ENCODE results near the gene SRGAP1.

The SRGAP1 gene

DNA sequence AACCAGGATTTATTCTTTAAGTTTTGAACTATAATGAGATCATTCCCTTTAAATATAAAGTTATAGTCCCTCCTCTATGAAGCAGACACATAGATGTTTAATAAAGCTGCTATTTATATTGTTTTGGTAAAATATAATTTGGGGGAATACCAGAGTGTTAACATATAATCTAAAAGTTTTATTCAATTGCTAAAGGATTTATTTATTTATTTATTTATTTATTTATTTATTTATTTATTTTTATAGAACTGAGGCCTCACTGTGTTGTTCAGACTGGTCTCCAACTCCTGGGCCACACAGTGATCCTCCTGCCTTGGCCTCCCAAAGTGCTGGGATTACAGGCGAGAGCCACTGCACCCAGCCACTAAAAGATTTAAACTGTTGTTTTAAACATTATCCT is 278.9 kb downstream of the SRGAP1 start (continued):
- TF ChIP-seq IKZF3 (tag by site-specific recombination; IDR thresholded peaks at IDR 0.05) = no peak
- no peak for TF ChIP-seq ZNF157 (tag by site-specific recombination; IDR thresholded peaks at IDR 0.05)
- TF ChIP-seq ZNF830 (tag by site-specific recombination; IDR thresholded peaks at IDR 0.05; ENCODE audit: low read depth) = no peak
- TF ChIP-seq, protein P1, sequence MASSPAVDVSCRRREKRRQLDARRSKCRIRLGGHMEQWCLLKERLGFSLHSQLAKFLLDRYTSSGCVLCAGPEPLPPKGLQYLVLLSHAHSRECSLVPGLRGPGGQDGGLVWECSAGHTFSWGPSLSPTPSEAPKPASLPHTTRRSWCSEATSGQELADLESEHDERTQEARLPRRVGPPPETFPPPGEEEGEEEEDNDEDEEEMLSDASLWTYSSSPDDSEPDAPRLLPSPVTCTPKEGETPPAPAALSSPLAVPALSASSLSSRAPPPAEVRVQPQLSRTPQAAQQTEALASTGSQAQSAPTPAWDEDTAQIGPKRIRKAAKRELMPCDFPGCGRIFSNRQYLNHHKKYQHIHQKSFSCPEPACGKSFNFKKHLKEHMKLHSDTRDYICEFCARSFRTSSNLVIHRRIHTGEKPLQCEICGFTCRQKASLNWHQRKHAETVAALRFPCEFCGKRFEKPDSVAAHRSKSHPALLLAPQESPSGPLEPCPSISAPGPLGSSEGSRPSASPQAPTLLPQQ (tag by site-specific recombination; IDR thresholded peaks at IDR 0.05) = no peak
- TF ChIP-seq ZNF155 (tag by site-specific recombination; IDR thresholded peaks at IDR 0.05) = no peak
- TF ChIP-seq INSM2 (tag by site-specific recombination; IDR thresholded peaks at IDR 0.05) = no peak
- TF ChIP-seq ZNF121 (tag by site-specific recombination; IDR thresholded peaks at IDR 0.05) = no peak
- TF ChIP-seq ZNF24 (tag by site-specific recombination; IDR thresholded peaks at IDR 0.05) = no peak
- no peak for TF ChIP-seq REPIN1 (tag by site-specific recombination; IDR thresholded peaks at IDR 0.05; ENCODE audit: low read depth)
- TF ChIP-seq, protein P2, sequence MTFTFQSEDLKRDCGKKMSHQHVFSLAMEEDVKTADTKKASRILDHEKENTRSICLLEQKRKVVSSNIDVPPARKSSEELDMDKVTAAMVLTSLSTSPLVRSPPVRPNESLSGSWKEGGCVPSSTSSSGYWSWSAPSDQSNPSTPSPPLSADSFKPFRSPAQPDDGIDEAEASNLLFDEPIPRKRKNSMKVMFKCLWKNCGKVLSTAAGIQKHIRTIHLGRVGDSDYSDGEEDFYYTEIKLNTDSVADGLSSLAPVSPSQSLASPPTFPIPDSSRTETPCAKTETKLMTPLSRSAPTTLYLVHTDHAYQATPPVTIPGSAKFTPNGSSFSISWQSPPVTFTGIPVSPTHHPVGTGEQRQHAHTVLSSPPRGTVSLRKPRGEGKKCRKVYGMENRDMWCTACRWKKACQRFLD (tag by site-specific recombination; IDR thresholded peaks at IDR 0.05) = no peak
- TF ChIP-seq GLIS2 (tag by site-specific recombination; IDR thresholded peaks at IDR 0.05) = no peak
- no peak for TF ChIP-seq ZNF223 (tag by site-specific recombination; IDR thresholded peaks at IDR 0.05)
- TF ChIP-seq PRDM1 (tag by site-specific recombination; IDR thresholded peaks at IDR 0.05) = no peak
- TF ChIP-seq ZNF571 (tag by site-specific recombination; IDR thresholded peaks at IDR 0.05) = no peak
- no peak for TF ChIP-seq GLI2 (tag by site-specific recombination; IDR thresholded peaks at IDR 0.05; ENCODE audit: borderline replicate concordance, low read depth)
- peak; percentile 71; the same call in 1 of the 2 replicates for TF ChIP-seq ZNF202 (tag by site-specific recombination; IDR thresholded peaks at IDR 0.05; ENCODE audit: borderline replicate concordance)
- TF ChIP-seq ZNF513 (tag by site-specific recombination; IDR thresholded peaks at IDR 0.05) = no peak
- no peak for TF ChIP-seq ZNF114 (tag by site-specific recombination; IDR thresholded peaks at IDR 0.05)
- TF ChIP-seq ZNF350 (tag by site-specific recombination; IDR thresholded peaks at IDR 0.05) = no peak
- peak; percentile 64 for TF ChIP-seq ZNF529 (tag by site-specific recombination; IDR thresholded peaks at IDR 0.05; ENCODE audit: insufficient replicate concordance)
- TF ChIP-seq ZFP41 (tag by site-specific recombination; IDR thresholded peaks at IDR 0.05; ENCODE audit: borderline replicate concordance) = no peak
- TF ChIP-seq BCL11B (tag by site-specific recombination; IDR thresholded peaks at IDR 0.05; ENCODE audit: low read depth) = no peak
- TF ChIP-seq OSR2 (tag by site-specific recombination; IDR thresholded peaks at IDR 0.05) = no peak
- TF ChIP-seq KLF7 (tag by site-specific recombination; IDR thresholded peaks at IDR 0.05; ENCODE audit: borderline replicate concordance) = no peak
- TF ChIP-seq TSHZ1 (tag by site-specific recombination; IDR thresholded peaks at IDR 0.05; ENCODE audit: borderline replicate concordance) = no peak
- no peak for TF ChIP-seq ZNF610 (tag by site-specific recombination; IDR thresholded peaks at IDR 0.05; ENCODE audit: borderline replicate concordance)
- TF ChIP-seq ZNF629 (tag by site-specific recombination; IDR thresholded peaks at IDR 0.05) = 0 out of 2 replicates have a peak, but pooled peaks have one; percentile 29
- no peak for TF ChIP-seq ZNF768 (tag by site-specific recombination; IDR thresholded peaks at IDR 0.05)
- TF ChIP-seq, protein P3, sequence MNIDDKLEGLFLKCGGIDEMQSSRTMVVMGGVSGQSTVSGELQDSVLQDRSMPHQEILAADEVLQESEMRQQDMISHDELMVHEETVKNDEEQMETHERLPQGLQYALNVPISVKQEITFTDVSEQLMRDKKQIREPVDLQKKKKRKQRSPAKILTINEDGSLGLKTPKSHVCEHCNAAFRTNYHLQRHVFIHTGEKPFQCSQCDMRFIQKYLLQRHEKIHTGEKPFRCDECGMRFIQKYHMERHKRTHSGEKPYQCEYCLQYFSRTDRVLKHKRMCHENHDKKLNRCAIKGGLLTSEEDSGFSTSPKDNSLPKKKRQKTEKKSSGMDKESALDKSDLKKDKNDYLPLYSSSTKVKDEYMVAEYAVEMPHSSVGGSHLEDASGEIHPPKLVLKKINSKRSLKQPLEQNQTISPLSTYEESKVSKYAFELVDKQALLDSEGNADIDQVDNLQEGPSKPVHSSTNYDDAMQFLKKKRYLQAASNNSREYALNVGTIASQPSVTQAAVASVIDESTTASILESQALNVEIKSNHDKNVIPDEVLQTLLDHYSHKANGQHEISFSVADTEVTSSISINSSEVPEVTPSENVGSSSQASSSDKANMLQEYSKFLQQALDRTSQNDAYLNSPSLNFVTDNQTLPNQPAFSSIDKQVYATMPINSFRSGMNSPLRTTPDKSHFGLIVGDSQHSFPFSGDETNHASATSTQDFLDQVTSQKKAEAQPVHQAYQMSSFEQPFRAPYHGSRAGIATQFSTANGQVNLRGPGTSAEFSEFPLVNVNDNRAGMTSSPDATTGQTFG (tag by site-specific recombination; IDR thresholded peaks at IDR 0.05; ENCODE audit: borderline replicate concordance) = no peak
- no peak for TF ChIP-seq ZNF677 (tag by site-specific recombination; IDR thresholded peaks at IDR 0.05)
